Spleen (tissue), 7 donors: Measurements from ENCODE around the gene MEI4.

Experiments used
- CTCF ChIP-seq, 11 experiments: fragments of 200-600 bp in 7 of 11; fragments of 450-650 bp in 4 of 11; sonication (generic) in 4 of 11; IDR thresholded peaks in 8 of 11; conservative IDR thresholded peaks in 3 of 11; 1 replicate in 7 of 11; 2 replicates in 4 of 11; pipeline versions ENCODE4 v1.4.0 to v1.8.0; 2016 to 2021; ENCODE audit warnings: antibody characterized with exemption in 11 of 11, inconsistent platforms in 4 of 11, mild to moderate bottlenecking in 1 of 11
- POLR2A ChIP-seq, 3 donors: fragments of 450-650 bp; IDR thresholded peaks; one replicate each; pipeline ENCODE4 v1.5.1; 2017; ENCODE audit warnings: antibody characterized with exemption in 3 of 3, mild to moderate bottlenecking in 1 of 3
- donor health status: DM: no; HTN: no; CAD: no; lungs with moderate emphysema.
- donor health status: DM: no; HTN: no; CAD: no.
- donor health status: DM: no; HTN: no; CAD: no.

GRCh38 chr6:77666846-77667245 lies 14.0 kb downstream of the MEI4 start:
- TF ChIP-seq CTCF (IDR thresholded peaks at IDR 0.05 in 8 of 11, conservative IDR thresholded peaks at IDR 0.05 in 3 of 11) (no peak), POLR2A (IDR thresholded peaks at IDR 0.05) (no peak)
